Vagina (tissue), 2 donors: ENCODE measurements around the gene ARL2BP.

Experiments used
- POLR2A ChIP-seq, 2 donors: fragments of 450-650 bp; IDR thresholded peaks; one replicate each; pipeline ENCODE4 v1.6.1; 2017; ENCODE audit warnings: antibody characterized with exemption in 2 of 2, mild to moderate bottlenecking in 2 of 2, moderate library complexity in 2 of 2
- POLR2AphosphoS5 ChIP-seq, 2 donors: sonication (generic); formaldehyde crosslinking; IDR thresholded peaks; one replicate each; pipeline ENCODE4 v1.9.0; 2017; ENCODE audit warnings: antibody characterized with exemption in 2 of 2, mild to moderate bottlenecking in 2 of 2, low read depth in 1 of 2; ENCODE audit not compliant: insufficient read depth in 1 of 2
- TF ChIP-seq, protein P1 (sequence below), 3 experiments: fragments of 450-650 bp in 2 of 3; fragments of 200-600 bp in 1 of 3; sonication (generic) in 1 of 3; IDR thresholded peaks; one replicate each; pipeline ENCODE4 v1.5.1; 2017 to 2019; ENCODE audit warnings: antibody characterized with exemption in 3 of 3, mild to moderate bottlenecking in 2 of 3, moderate library complexity in 2 of 3

DNA sequence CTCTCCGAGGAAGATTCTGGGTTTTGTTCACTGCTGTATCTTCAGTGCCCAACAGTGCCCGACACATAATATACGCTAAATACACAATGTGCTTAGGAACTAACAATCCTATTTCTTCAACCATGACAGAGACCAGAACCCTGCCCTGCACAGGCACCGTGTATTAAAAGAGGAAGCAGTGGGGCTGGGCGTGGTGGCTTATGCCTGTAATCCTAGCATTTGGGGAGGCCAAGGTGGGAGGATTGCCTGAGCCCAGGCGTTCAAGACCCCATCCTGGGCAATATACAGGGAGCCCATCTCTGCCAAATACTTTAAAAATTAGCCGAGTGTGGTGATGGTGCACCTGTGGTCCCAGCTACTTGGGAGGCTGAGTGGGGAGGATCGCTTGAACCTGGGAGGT, 19.3 kb downstream of the ARL2BP start:
- TF ChIP-seq, protein P1, sequence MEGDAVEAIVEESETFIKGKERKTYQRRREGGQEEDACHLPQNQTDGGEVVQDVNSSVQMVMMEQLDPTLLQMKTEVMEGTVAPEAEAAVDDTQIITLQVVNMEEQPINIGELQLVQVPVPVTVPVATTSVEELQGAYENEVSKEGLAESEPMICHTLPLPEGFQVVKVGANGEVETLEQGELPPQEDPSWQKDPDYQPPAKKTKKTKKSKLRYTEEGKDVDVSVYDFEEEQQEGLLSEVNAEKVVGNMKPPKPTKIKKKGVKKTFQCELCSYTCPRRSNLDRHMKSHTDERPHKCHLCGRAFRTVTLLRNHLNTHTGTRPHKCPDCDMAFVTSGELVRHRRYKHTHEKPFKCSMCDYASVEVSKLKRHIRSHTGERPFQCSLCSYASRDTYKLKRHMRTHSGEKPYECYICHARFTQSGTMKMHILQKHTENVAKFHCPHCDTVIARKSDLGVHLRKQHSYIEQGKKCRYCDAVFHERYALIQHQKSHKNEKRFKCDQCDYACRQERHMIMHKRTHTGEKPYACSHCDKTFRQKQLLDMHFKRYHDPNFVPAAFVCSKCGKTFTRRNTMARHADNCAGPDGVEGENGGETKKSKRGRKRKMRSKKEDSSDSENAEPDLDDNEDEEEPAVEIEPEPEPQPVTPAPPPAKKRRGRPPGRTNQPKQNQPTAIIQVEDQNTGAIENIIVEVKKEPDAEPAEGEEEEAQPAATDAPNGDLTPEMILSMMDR (IDR thresholded peaks at IDR 0.05), result no peak
- no peak for TF ChIP-seq POLR2A (IDR thresholded peaks at IDR 0.05)
- no peak for TF ChIP-seq POLR2AphosphoS5 (IDR thresholded peaks at IDR 0.05; ENCODE audit: insufficient read depth in 1 of 2, low read depth in 1 of 2)
